Cardiac muscle cell (in vitro differentiated cells and primary cell): ENCODE results near the gene ACSS3. TPM values are rescaled to one million over a fixed set of nuclear protein-coding genes. Genes with fewer than 3 reads are reported as not detected.

Source experiments
- DNase-seq, 2 donors: peaks; one replicate each; pipeline versions ENCODE4 v3.0.0 to v3.0.0-alpha.2; 2010 to 2017; ENCODE audit warnings: low read depth in 1 of 2, low spot score in 1 of 2
- H3K27ac ChIP-seq: fragments of 200-600 bp; sonication (generic); 2 replicates; pipeline ENCODE4 v1.5.1; 2016
- H3K27me3 ChIP-seq: fragments of 200-600 bp; sonication (generic); 2 replicates; pipeline ENCODE4 v1.6.0; 2016; ENCODE audit warnings: control low read depth
- H3K36me3 ChIP-seq: fragments of 200-600 bp; sonication (generic); 2 replicates; pipeline ENCODE4 v1.5.1; 2016; ENCODE audit warnings: control low read depth
- H3K4me1 ChIP-seq: fragments of 200-600 bp; sonication (generic); 2 replicates; pipeline ENCODE4 v1.8.1; 2017; ENCODE audit warnings: low read depth, mild to moderate bottlenecking, mixed run types
- H3K4me3 ChIP-seq: fragments of 200-600 bp; sonication (generic); 2 replicates; pipeline ENCODE4 v1.5.1; 2016; ENCODE audit warnings: mild to moderate bottlenecking
- H3K9me3 ChIP-seq: fragments of 200-600 bp; sonication (generic); 2 replicates; pipeline ENCODE4 v1.5.1; 2017; ENCODE audit warnings: low read depth, mild to moderate bottlenecking, control low read depth
- CTCF ChIP-seq: IDR thresholded peaks from 2 replicates; pipeline ENCODE4 v1.5.1; 2012; ENCODE audit warnings: low read depth, mild to moderate bottlenecking, low read length
- polyA plus RNA-seq: library from polyadenylated mRNA; unstranded; fragments of >200 nt; fragmentation: Nextera tagmentation; extraction: Ambion mirVana; gene quantifications from 2 replicates; pipeline ENCODE4 v1.2.1, GENCODE V29; 2016
- total RNA-seq: library from RNA; depleted of rRNA; stranded (reverse); fragments of >200 nt; gene quantifications from 2 replicates; pipeline ENCODE4 v1.2.3, GENCODE V29; 2016

The ACSS3 gene
- total and polyA plus RNA-seq, 2 experiments from 2014 or later, result 15.9 to 32.4 TPM

GRCh38 chr12:81229759-81230158 is 151.9 kb downstream of the ACSS3 start:
- no peak for TF ChIP-seq CTCF
- no peaks in the 10 kb centered on the region for H3K36me3 ChIP-seq
- H3K9me3 ChIP-seq, result no peaks in the 10 kb centered on the region
- H3K4me3 ChIP-seq, result no peak overlapping the region
- DNase-seq, result peak in 1 of 2 donors; percentile 12
- no peak overlapping the region for H3K27ac ChIP-seq
- no peaks in the 10 kb centered on the region for H3K4me1 ChIP-seq
- no peaks in the 10 kb centered on the region for H3K27me3 ChIP-seq

- no peak for DNase-seq
- H3K4me1 ChIP-seq, result no peaks in the 10 kb centered on the region
- no peaks in the 10 kb centered on the region for H3K27me3 ChIP-seq
- TF ChIP-seq CTCF, result no peak
- no peaks in the 10 kb centered on the region for H3K9me3 ChIP-seq
- peaks cover 3% of the 10 kb centered on the region for H3K36me3 ChIP-seq
- H3K4me3 ChIP-seq, result no peak overlapping the region
- no peak overlapping the region for H3K27ac ChIP-seq
Observed at GRCh38 chr12:81231574-81232368, 153.9 kb downstream of the ACSS3 start.

- H3K4me1 ChIP-seq, result peaks cover 5% of the 10 kb centered on the region
- H3K27ac ChIP-seq, result peak overlapping the region; percentile 83
- no peak for TF ChIP-seq CTCF
- no peak for DNase-seq
- H3K36me3 ChIP-seq, result no peaks in the 10 kb centered on the region
- H3K4me3 ChIP-seq, result no peak overlapping the region
- no peaks in the 10 kb centered on the region for H3K9me3 ChIP-seq
- H3K27me3 ChIP-seq, result no peaks in the 10 kb centered on the region
Observed at GRCh38 chr12:81245458-81245857, 167.6 kb downstream of the ACSS3 start.

GRCh38 chr12:81245907-81246570 is 168.2 kb downstream of the ACSS3 start:
- TF ChIP-seq CTCF, result no peak
- no peak overlapping the region for H3K4me3 ChIP-seq
- no peaks in the 10 kb centered on the region for H3K36me3 ChIP-seq
- peak overlapping the region; percentile 83 for H3K27ac ChIP-seq
- DNase-seq, result peak in 1 of 2 donors; percentile 19
- peaks cover 5% of the 10 kb centered on the region for H3K4me1 ChIP-seq
- no peaks in the 10 kb centered on the region for H3K27me3 ChIP-seq
- H3K9me3 ChIP-seq, result no peaks in the 10 kb centered on the region

- Histone ChIP-seq H3K27ac (no peak overlapping the region), H3K27me3 (no peaks in the 10 kb centered on the region), H3K4me3 (no peak overlapping the region), H3K9me3 (no peaks in the 10 kb centered on the region), H3K4me1 (peaks cover 5% of the 10 kb centered on the region), H3K36me3 (no peaks in the 10 kb centered on the region)
- TF ChIP-seq CTCF, result no peak
- DNase-seq, result no peak
Observed at GRCh38 chr12:81249976-81250375, 172.1 kb downstream of the ACSS3 start.
